Ecto neural progenitor cell (in vitro differentiated cells): ENCODE results near the gene CR1L.
"Not testable (repeated sequence)": the region's sequence is repeated elsewhere in the genome, so short reads cannot be mapped to it uniquely, and the experiment has no call there.

Source experiments
- DNase-seq: peaks from one replicate; pipeline ENCODE4 v3.0.0-alpha.2; 2018; ENCODE audit warnings: low spot score

The CR1L gene

GRCh38 chr1:207682872-207683434 is 38.0 kb downstream of the CR1L start:
- not testable (repeated sequence) for DNase-seq

GRCh38 chr1:207690551-207690950 is 45.6 kb downstream of the CR1L start:
- not testable (repeated sequence) for DNase-seq

GRCh38 chr1:207691010-207691409 is 46.1 kb downstream of the CR1L start:
- no peak for DNase-seq

GRCh38 chr1:207691841-207692240 is 46.9 kb downstream of the CR1L start:
- DNase-seq: no peak

GRCh38 chr1:207692291-207692690 is 47.4 kb downstream of the CR1L start:
- not testable (repeated sequence) for DNase-seq

- no peak for DNase-seq
These were observed 51.0 kb downstream of the CR1L start for GRCh38 chr1:207695891-207696290.

GRCh38 chr1:207698822-207699483 is 54.0 kb downstream of the CR1L start:
- peak; percentile 64 for DNase-seq

GRCh38 chr1:207702317-207702716 is 57.4 kb downstream of the CR1L start:
- DNase-seq: no peak

- DNase-seq: no peak
These were observed 58.8 kb downstream of the CR1L start for GRCh38 chr1:207703712-207704111.

- DNase-seq: not testable (repeated sequence)
These were observed 63.1 kb downstream of the CR1L start for GRCh38 chr1:207708004-207708403.

- DNase-seq: no peak
These were observed 66.4 kb downstream of the CR1L start for GRCh38 chr1:207711285-207711684.

GRCh38 chr1:207712701-207713100 is 67.8 kb downstream of the CR1L start:
- not testable (repeated sequence) for DNase-seq

- DNase-seq: no peak
These were observed 68.6 kb downstream of the CR1L start for GRCh38 chr1:207713529-207713928.

- DNase-seq: no peak
These were observed 74.3 kb downstream of the CR1L start for GRCh38 chr1:207719234-207719633.

- DNase-seq: not testable (repeated sequence)
These were observed 83.4 kb downstream of the CR1L start for GRCh38 chr1:207728200-207728858.

- DNase-seq: not testable (repeated sequence)
These were observed 92.7 kb downstream of the CR1L start for GRCh38 chr1:207737503-207738157.

- DNase-seq: not testable (repeated sequence)
These were observed 93.3 kb downstream of the CR1L start for GRCh38 chr1:207738158-207738659.

- no peak for DNase-seq
These were observed 95.3 kb downstream of the CR1L start for GRCh38 chr1:207740207-207740606.

- no peak for DNase-seq
These were observed 98.1 kb downstream of the CR1L start for GRCh38 chr1:207742850-207743555.

- DNase-seq: no peak
These were observed 99.1 kb downstream of the CR1L start for GRCh38 chr1:207744000-207744534.

GRCh38 chr1:207745285-207745684 is 100.4 kb downstream of the CR1L start:
- DNase-seq: no peak
